ENCODE measurements around the gene EFNA5.

- TF ChIP-seq CTCF (IDR thresholded peaks at IDR 0.05; ENCODE audit: poor library complexity): no peak
- no peak for TF ChIP-seq EZH2 (IDR thresholded peaks at IDR 0.05; ENCODE audit: borderline replicate concordance)
- TF ChIP-seq EZH2phosphoT487 (IDR thresholded peaks at IDR 0.05; ENCODE audit: low read depth, severe bottlenecking, unreplicated experiment): no peak
Observed at GRCh38 chr5:107717816-107718215, 47.1 kb upstream of the EFNA5 start.
